Neural cell (in vitro differentiated cells): Measurements from ENCODE around the gene GSTM1. TPM values are rescaled to one million over a fixed set of nuclear protein-coding genes. Genes with fewer than 3 reads are reported as not detected.

ENCODE experiments used
- H2AFZ ChIP-seq: fragments of 200-600, 300-800 bp; sonication (generic), shearing (Covaris generic); 2 replicates; pipeline ENCODE4 v1.6.0; 2014; ENCODE audit warnings: low read depth, mild to moderate bottlenecking, antibody characterized with exemption, low read length, moderate library complexity
- H3F3A ChIP-seq: fragments of 200-600 bp; shearing (Covaris generic); 2 replicates; pipeline ENCODE4 v1.6.1; 2016; ENCODE audit warnings: mild to moderate bottlenecking, moderate library complexity, mixed read lengths, antibody characterized with exemption, low read length; ENCODE audit not compliant: insufficient read depth, poor library complexity, severe bottlenecking
- H3K27ac ChIP-seq: fragments of 200-600, 300-800 bp; sonication (generic), shearing (Covaris generic); 2 replicates; pipeline ENCODE4 v1.5.1; 2014; ENCODE audit warnings: mild to moderate bottlenecking, low read length, moderate library complexity
- H3K27me3 ChIP-seq: fragments of 300-800, 200-600 bp; sonication (generic), shearing (Covaris generic); 2 replicates; pipeline ENCODE4 v1.6.0; 2014; ENCODE audit warnings: mild to moderate bottlenecking, low read depth, low read length, moderate library complexity; ENCODE audit not compliant: insufficient read depth
- H3K36me3 ChIP-seq: fragments of 300-800, 200-600 bp; sonication (generic), shearing (Covaris generic); 2 replicates; pipeline ENCODE4 v1.5.1; 2014; ENCODE audit warnings: mild to moderate bottlenecking, antibody characterized with exemption, low read length, moderate library complexity; ENCODE audit not compliant: insufficient read depth
- H3K4me2 ChIP-seq: fragments of 300-800, 200-600 bp; sonication (generic), shearing (Covaris generic); 2 replicates; pipeline ENCODE4 v1.6.0; 2014; ENCODE audit warnings: mild to moderate bottlenecking, low read length
- H3K4me3 ChIP-seq: fragments of 300-800, 200-600 bp; sonication (generic), shearing (Covaris generic); 2 replicates; pipeline ENCODE4 v1.5.1; 2014; ENCODE audit warnings: mild to moderate bottlenecking, low read length, moderate library complexity
- H3K79me2 ChIP-seq: fragments of 200-600 bp; shearing (Covaris generic); replicated peaks from 2 replicates; pipeline ENCODE4 v1.6.0; 2014; ENCODE audit warnings: mild to moderate bottlenecking, low read length, moderate library complexity; ENCODE audit not compliant: insufficient read depth
- H3K9ac ChIP-seq: fragments of 300-800, 200-600 bp; sonication (generic), shearing (Covaris generic); 2 replicates; pipeline ENCODE4 v1.6.1; 2016; ENCODE audit warnings: mild to moderate bottlenecking, low read length, mixed read lengths
- H3K9me2 ChIP-seq: fragments of 200-600 bp; shearing (Covaris generic); 2 replicates; pipeline ENCODE4 v1.6.1; 2016; ENCODE audit warnings: mild to moderate bottlenecking, low read length, mixed read lengths; ENCODE audit not compliant: insufficient read depth
- H3K9me3 ChIP-seq: fragments of 200-600, 300-800 bp; sonication (generic), shearing (Covaris generic); 2 replicates; pipeline ENCODE4 v1.6.1; 2016; ENCODE audit warnings: mild to moderate bottlenecking, mixed run types, low read length, moderate library complexity, mixed read lengths
- H4K20me1 ChIP-seq: fragments of 200-600 bp; shearing (Covaris generic); 2 replicates; pipeline ENCODE4 v1.6.1; 2016; ENCODE audit warnings: mild to moderate bottlenecking, mixed run types; ENCODE audit not compliant: insufficient read depth
- EP300 ChIP-seq: fragments of 450-650 bp; conservative IDR thresholded peaks from 2 replicates; pipeline ENCODE4 v1.6.1; 2014; ENCODE audit warnings: antibody characterized with exemption, mild to moderate bottlenecking, moderate library complexity; ENCODE audit not compliant: poor library complexity, severe bottlenecking
- EZH2 ChIP-seq: fragments of 200-600, 300-800 bp; shearing (Covaris generic), sonication (generic); IDR thresholded peaks from 2 replicates; pipeline ENCODE4 v1.6.1; 2014; ENCODE audit warnings: antibody characterized with exemption, low read length, borderline replicate concordance, mild to moderate bottlenecking; ENCODE audit not compliant: insufficient read depth, poor library complexity, severe bottlenecking
- MXI1 ChIP-seq: fragments of 450-650 bp; conservative IDR thresholded peaks from 2 replicates; pipeline ENCODE4 v1.6.1; 2014; ENCODE audit warnings: antibody characterized with exemption, mild to moderate bottlenecking; ENCODE audit not compliant: poor library complexity, severe bottlenecking
- POLR2AphosphoS5 ChIP-seq: IDR thresholded peaks from 2 replicates; pipeline ENCODE4 v1.6.1; 2012
- RAD21 ChIP-seq: fragments of 450-650 bp; conservative IDR thresholded peaks from 2 replicates; pipeline ENCODE4 v1.6.1; 2014; ENCODE audit warnings: antibody characterized with exemption, mild to moderate bottlenecking, moderate library complexity
- REST ChIP-seq: IDR thresholded peaks from 2 replicates; pipeline ENCODE4 v1.6.1; 2012; ENCODE audit warnings: borderline replicate concordance
- SMC3 ChIP-seq: fragments of 450-650 bp; conservative IDR thresholded peaks from 2 replicates; pipeline ENCODE4 v1.6.1; 2014; ENCODE audit warnings: antibody characterized with exemption, mild to moderate bottlenecking, moderate library complexity; ENCODE audit not compliant: poor library complexity
- TAF1 ChIP-seq: IDR thresholded peaks from 2 replicates; pipeline ENCODE4 v1.6.1; 2012; ENCODE audit warnings: low read depth
- polyA plus RNA-seq: library from polyadenylated mRNA; depleted of rRNA; stranded (reverse); fragments of >200 nt; gene quantifications from 2 replicates; pipeline ENCODE4 v1.2.3, GENCODE V29; 2014
- TF ChIP-seq, protein P1 (sequence below): fragments of 450-650 bp; IDR thresholded peaks from 2 replicates; pipeline ENCODE4 v1.5.1; 2014; ENCODE audit warnings: antibody characterized with exemption, mild to moderate bottlenecking, moderate library complexity; ENCODE audit not compliant: poor library complexity, severe bottlenecking

GSTM1 gene
- polyA plus RNA-seq, 1 donor from 2014 or later = not detected

DNA sequence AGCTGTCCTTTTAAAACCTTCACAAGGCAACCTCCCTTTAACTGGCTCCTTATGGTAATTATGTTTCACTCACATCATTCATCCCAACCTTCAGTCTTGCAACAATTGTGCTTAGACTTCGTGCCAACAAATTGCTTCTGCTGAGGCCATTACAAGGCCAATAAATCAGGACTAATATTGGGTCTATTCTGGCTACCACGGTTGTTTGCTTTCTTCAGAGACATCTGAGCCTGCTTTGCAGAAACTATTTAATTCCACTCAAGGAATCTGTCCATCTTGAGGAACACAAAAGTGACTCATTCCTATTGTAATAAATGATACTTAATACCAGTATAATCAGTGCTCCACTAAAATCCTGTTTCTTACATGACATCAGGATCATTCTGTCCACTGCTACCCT is 34.3 kb upstream of the GSTM1 start:
- H3K4me3 ChIP-seq = no peak overlapping the region
- no peaks in the 10 kb centered on the region for H3F3A ChIP-seq
- no peaks in the 10 kb centered on the region for H3K36me3 ChIP-seq
- no peak overlapping the region for H3K4me2 ChIP-seq
- H3K9ac ChIP-seq = no peak overlapping the region
- H3K27ac ChIP-seq = no peak overlapping the region
- no peaks in the 10 kb centered on the region for H3K9me2 ChIP-seq
- TF ChIP-seq, protein P1, sequence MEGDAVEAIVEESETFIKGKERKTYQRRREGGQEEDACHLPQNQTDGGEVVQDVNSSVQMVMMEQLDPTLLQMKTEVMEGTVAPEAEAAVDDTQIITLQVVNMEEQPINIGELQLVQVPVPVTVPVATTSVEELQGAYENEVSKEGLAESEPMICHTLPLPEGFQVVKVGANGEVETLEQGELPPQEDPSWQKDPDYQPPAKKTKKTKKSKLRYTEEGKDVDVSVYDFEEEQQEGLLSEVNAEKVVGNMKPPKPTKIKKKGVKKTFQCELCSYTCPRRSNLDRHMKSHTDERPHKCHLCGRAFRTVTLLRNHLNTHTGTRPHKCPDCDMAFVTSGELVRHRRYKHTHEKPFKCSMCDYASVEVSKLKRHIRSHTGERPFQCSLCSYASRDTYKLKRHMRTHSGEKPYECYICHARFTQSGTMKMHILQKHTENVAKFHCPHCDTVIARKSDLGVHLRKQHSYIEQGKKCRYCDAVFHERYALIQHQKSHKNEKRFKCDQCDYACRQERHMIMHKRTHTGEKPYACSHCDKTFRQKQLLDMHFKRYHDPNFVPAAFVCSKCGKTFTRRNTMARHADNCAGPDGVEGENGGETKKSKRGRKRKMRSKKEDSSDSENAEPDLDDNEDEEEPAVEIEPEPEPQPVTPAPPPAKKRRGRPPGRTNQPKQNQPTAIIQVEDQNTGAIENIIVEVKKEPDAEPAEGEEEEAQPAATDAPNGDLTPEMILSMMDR = no peak
- TF ChIP-seq SMC3 = no peak
- TF ChIP-seq EP300 = no peak
- no peak for TF ChIP-seq RAD21
- TF ChIP-seq REST = no peak
- no peak for TF ChIP-seq POLR2AphosphoS5
- TF ChIP-seq EZH2 = no peak
- no peak for TF ChIP-seq TAF1
- no peak for TF ChIP-seq MXI1
- H2AFZ ChIP-seq = no peak overlapping the region
- no peaks in the 10 kb centered on the region for H3K27me3 ChIP-seq
- H3K9me3 ChIP-seq = no peaks in the 10 kb centered on the region
- no peaks in the 10 kb centered on the region for H3K79me2 ChIP-seq
- H4K20me1 ChIP-seq = no peaks in the 10 kb centered on the region

DNA sequence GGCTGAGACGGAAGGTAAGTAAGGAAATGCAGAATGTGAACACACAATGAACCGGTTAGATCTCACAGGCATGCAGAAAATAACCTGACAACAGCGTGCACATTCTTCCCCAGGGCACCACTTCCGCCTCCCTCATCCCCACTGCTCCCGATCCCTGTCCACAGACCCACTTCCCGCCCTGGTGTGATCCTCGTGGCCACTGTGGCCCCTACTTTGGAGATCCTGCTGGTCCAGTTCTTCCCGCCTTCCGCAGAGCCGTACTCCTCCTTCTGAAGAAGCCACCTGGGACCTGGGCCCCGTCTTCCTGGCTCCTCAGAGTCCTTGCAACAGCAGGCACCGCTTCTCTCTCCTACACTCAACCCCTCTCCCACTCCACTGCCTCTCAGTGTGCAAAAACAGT is 33.1 kb upstream of the GSTM1 start:
- Histone ChIP-seq H3K4me2 (no peak overlapping the region), H3F3A (no peaks in the 10 kb centered on the region), H3K36me3 (no peaks in the 10 kb centered on the region), H3K4me3 (no peak overlapping the region), H3K9me2 (no peaks in the 10 kb centered on the region), H4K20me1 (no peaks in the 10 kb centered on the region), H3K27me3 (no peaks in the 10 kb centered on the region), H3K27ac (no peak overlapping the region), H3K9ac (no peak overlapping the region), H3K9me3 (no peaks in the 10 kb centered on the region), H3K79me2 (no peaks in the 10 kb centered on the region), H2AFZ (no peak overlapping the region)
- TF ChIP-seq EP300 (no peak), MXI1 (no peak), RAD21 (no peak), TAF1 (no peak), REST (no peak), EZH2 (no peak), POLR2AphosphoS5 (no peak), SMC3 (no peak)
- TF ChIP-seq, protein P1 = no peak
